Effector memory CD8-positive, alpha-beta T cell (primary cell): ENCODE data around the gene GALNT18.

Experiments
- ATAC-seq: fragments of 150-1000 bp; cut with Tn5 transposase; replicated peaks from 2 replicates; pipeline ENCODE4 v1.10.0; 2021; ENCODE audit warnings: mild to moderate bottlenecking, moderate library complexity
- DNase-seq, 3 experiments: peaks; one replicate each; pipeline ENCODE4 v3.0.0; 2021
- H3K27ac Mint-ChIP-seq, 2 donors: one replicate each; pipeline ENCODE4 v1.8.0; 2022; ENCODE audit warnings: mild to moderate bottlenecking in 2 of 2, mixed read lengths in 2 of 2, moderate library complexity in 2 of 2
- H3K27me3 Mint-ChIP-seq, 2 donors: one replicate each; pipeline ENCODE4 v1.8.0; 2022; ENCODE audit warnings: mixed read lengths in 2 of 2
- H3K36me3 Mint-ChIP-seq: one replicate; pipeline ENCODE4 v1.8.0; 2022; ENCODE audit warnings: mild to moderate bottlenecking, moderate library complexity, mixed read lengths; ENCODE audit not compliant: insufficient read depth
- H3K4me1 Mint-ChIP-seq, 2 donors: one replicate each; pipeline ENCODE4 v1.8.0; 2022; ENCODE audit warnings: low read depth in 2 of 2, mixed read lengths in 2 of 2
- H3K4me3 Mint-ChIP-seq, 2 donors: one replicate each; pipeline ENCODE4 v1.8.0; 2022; ENCODE audit warnings: mild to moderate bottlenecking in 2 of 2, mixed read lengths in 2 of 2, moderate library complexity in 2 of 2
- H3K9me3 Mint-ChIP-seq, 2 donors: one replicate each; pipeline ENCODE4 v1.8.0; 2022; ENCODE audit warnings: mixed read lengths in 2 of 2

Gene GALNT18

GRCh38 chr11:11329062-11329806 is 292.6 kb downstream of the GALNT18 start:
- Mint-ChIP-seq H3K9me3 (no peaks in the 10 kb centered on the region), H3K27ac (no peak overlapping the region)
- no peak for ATAC-seq

DNA sequence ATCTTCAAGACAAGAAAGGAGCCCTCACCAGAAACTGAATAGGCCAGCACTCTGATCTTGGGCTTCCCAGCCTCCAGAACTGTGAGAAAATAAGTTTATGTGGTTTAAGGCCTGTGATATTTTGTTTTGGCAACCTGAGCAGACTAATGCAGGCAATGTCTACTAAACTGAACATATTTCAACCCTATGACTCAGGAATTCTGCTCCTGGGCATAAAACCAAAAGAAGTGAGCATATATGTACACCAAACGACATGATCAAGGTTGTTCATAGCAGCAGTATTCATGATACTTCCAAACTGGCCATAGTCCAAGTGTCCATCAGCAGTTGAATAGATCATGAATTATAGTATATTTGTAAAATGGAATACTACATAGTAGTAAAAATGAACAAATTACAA is 297.7 kb downstream of the GALNT18 start:
- Mint-ChIP-seq H3K27me3 (peaks cover 12 to 36% of the 10 kb centered on the region in 2 donors), H3K4me3 (no peak overlapping the region), H3K27ac (no peak overlapping the region), H3K4me1 (no peaks in the 10 kb centered on the region), H3K9me3 (no peaks in the 10 kb centered on the region), H3K36me3 (no peaks in the 10 kb centered on the region)
- no peak for ATAC-seq
- no peak for DNase-seq

More at GRCh38 chr11:11329062-11329806, 292.6 kb downstream of the GALNT18 start:
- H3K4me3 Mint-ChIP-seq = no peak overlapping the region
- DNase-seq = no peak
- H3K4me1 Mint-ChIP-seq = no peaks in the 10 kb centered on the region
- H3K36me3 Mint-ChIP-seq = no peaks in the 10 kb centered on the region
- H3K27me3 Mint-ChIP-seq = peaks cover 4 to 72% of the 10 kb centered on the region in 2 donors

DNA sequence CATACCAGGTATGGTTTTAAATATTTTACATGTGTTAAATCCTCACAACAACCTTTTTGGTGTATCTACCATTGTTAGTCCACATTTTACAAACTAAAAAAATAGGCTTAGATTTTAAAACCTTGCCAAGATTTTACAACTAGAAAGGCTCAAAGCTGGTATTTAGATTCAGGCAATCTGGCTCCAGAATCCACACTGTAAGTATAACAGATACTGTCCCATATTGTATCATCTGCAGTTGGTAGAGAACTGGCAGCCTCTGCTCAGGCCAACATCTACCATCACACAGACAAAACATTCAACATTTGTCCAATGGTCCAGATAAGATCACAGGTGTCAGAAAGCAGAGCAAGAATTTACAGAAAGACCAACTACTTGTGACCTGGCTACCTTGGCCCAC is 299.7 kb downstream of the GALNT18 start:
- ATAC-seq (no peak), DNase-seq (no peak)
- Mint-ChIP-seq H3K4me3 (no peak overlapping the region), H3K27ac (no peak overlapping the region), H3K36me3 (no peaks in the 10 kb centered on the region), H3K9me3 (no peaks in the 10 kb centered on the region), H3K27me3 (peaks cover 12 to 33% of the 10 kb centered on the region in 2 donors), H3K4me1 (no peaks in the 10 kb centered on the region)

- ATAC-seq (no peak), DNase-seq (no peak)
- Mint-ChIP-seq H3K27ac (peak overlapping the region in 1 of 2 donors; percentile 51), H3K4me3 (no peak overlapping the region), H3K9me3 (no peaks in the 10 kb centered on the region), H3K36me3 (no peaks in the 10 kb centered on the region), H3K27me3 (peaks cover 12 to 22% of the 10 kb centered on the region in 2 donors), H3K4me1 (no peaks in the 10 kb centered on the region)
These were observed 301.0 kb downstream of the GALNT18 start for GRCh38 chr11:11320825-11321224.

DNA sequence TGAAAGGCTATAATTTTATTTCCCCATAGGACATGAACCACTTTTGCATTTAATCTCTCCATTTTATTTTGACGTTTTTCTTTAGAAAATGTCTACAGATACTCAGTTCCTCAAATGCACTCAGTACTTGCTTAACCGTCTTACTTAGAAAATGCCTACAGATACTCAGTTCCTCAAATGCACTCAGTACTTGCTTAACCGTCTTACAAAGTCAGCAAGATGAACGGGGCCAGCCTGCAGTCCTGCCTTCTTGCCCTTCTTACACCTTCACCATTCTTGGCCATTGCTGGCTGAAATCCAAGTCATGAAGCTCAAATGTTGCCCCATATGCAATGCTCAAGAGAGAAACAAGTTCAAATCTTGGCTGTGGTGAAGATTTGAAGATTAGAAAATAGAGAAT is 302.8 kb downstream of the GALNT18 start:
- ATAC-seq = no peak
- Mint-ChIP-seq H3K36me3 (no peaks in the 10 kb centered on the region), H3K4me1 (no peaks in the 10 kb centered on the region), H3K9me3 (no peaks in the 10 kb centered on the region), H3K27me3 (peaks cover 7 to 22% of the 10 kb centered on the region in 2 donors), H3K27ac (no peak overlapping the region), H3K4me3 (no peak overlapping the region)
- no peak for DNase-seq

GRCh38 chr11:11318461-11318860 is 303.3 kb downstream of the GALNT18 start:
- Mint-ChIP-seq H3K9me3 (no peaks in the 10 kb centered on the region), H3K36me3 (no peaks in the 10 kb centered on the region), H3K4me3 (no peak overlapping the region), H3K27me3 (peaks cover 7 to 22% of the 10 kb centered on the region in 2 donors), H3K27ac (no peak overlapping the region), H3K4me1 (no peaks in the 10 kb centered on the region)
- ATAC-seq (no peak), DNase-seq (no peak)

DNA sequence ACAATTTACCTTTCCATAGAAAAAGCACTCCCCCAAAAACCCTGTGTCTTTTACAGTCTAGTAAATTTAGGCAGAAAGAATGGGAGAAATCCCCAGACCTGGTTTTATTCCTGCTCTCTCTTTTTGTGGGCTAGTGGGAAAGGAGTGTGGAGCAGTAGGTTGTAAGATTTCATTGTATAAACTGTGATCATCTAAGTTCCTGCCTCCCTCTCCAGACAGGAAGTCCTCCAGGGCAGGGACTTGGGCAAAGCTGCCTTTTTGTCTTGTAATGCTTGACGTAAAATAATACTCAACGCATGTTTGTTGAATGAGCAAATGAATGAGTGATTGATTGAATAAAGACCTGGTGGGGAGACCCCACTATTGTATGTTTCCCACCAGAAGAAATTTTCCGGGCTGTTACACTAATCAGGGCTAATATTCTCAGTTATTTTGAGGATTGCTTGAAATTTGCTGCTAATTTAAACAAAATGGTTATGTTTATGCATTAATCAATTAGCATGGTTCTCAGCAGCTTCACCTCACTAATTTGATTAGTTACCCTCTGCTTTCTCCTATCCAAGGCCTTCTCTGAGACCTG is 305.1 kb downstream of the GALNT18 start:
- Mint-ChIP-seq H3K4me3 (no peak overlapping the region), H3K9me3 (no peaks in the 10 kb centered on the region)

DNA sequence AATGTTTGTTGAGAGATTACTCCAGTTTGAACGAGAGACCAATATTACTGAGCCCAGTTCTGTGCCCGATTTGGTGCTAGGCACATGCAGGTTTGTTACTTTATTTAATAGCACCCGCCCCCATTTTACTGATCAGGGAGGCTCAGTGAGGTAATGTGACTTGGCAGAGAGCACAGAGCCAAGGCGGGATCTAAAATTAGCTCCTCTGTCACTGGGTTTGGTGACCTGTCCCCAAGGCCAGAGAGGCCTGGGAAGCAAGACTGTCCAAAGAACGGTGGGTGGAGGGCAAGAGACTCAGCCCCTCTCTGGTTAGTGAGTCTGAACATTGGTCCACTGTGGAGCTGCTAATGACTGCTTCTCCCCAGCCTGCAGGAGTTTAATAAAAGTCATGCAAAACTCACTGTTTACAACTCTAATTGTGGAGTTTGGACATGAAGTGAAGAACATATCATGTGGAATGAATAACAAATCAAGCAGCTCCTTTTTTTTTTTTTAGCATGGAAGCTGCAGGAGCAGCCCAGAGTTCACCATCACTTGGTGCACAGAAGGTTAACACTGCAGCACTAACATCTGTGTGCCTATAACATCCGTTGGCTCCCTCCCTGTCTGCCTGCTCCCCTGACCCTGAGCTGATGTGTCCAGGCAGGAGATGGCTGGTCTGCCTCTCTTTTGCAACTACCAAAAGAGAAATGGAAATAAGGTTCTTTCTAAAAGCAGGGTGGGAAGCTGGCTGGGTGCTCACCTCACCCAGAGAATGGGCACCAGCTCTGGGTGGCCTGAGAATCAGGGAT is 307.7 kb downstream of the GALNT18 start:
- H3K4me3 Mint-ChIP-seq = no peak overlapping the region
- no peak overlapping the region for H3K27ac Mint-ChIP-seq
- no peaks in the 10 kb centered on the region for H3K36me3 Mint-ChIP-seq
- H3K4me1 Mint-ChIP-seq = peaks cover 0 to 7% of the 10 kb centered on the region in 2 donors
- no peak for DNase-seq
- no peak for ATAC-seq
- H3K9me3 Mint-ChIP-seq = peaks cover 0 to 2% of the 10 kb centered on the region in 2 donors
- H3K27me3 Mint-ChIP-seq = peaks cover 0 to 18% of the 10 kb centered on the region in 2 donors

More for the DNA sequence above, 305.1 kb downstream of the GALNT18 start:
- Mint-ChIP-seq H3K4me1 (no peaks in the 10 kb centered on the region), H3K27me3 (peaks cover 7 to 22% of the 10 kb centered on the region in 2 donors), H3K27ac (no peak overlapping the region), H3K36me3 (no peaks in the 10 kb centered on the region)
- DNase-seq = no peak
- ATAC-seq = no peak

- ATAC-seq (no peak), DNase-seq (no peak)
- H3K27me3 Mint-ChIP-seq = peaks cover 0 to 21% of the 10 kb centered on the region in 2 donors
- no peak overlapping the region for H3K27ac Mint-ChIP-seq
- H3K9me3 Mint-ChIP-seq = peaks cover 0 to 2% of the 10 kb centered on the region in 2 donors
- H3K4me1 Mint-ChIP-seq = peaks cover 0 to 7% of the 10 kb centered on the region in 2 donors
- H3K4me3 Mint-ChIP-seq = no peak overlapping the region
- no peaks in the 10 kb centered on the region for H3K36me3 Mint-ChIP-seq
These were observed 308.4 kb downstream of the GALNT18 start for GRCh38 chr11:11313426-11313825.

DNA sequence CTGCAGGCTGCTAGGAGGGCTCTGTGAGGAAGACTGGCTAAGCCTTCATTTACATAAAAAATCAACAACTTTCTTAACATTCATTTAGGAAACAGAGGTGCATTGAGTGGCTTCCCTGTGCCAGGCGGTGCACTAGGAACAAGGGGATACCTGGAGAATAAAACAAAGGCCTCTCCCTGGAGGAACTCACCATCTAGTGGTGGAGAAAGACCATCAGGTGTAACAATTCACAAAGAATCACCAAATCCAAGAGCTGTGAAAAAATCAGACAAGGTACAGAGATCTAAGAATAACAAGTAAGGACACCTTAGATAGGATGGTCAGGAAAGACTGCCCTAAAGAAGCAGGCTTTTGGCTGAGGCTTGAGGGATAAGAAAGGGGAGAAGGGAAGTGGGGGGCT is 309.1 kb downstream of the GALNT18 start:
- peaks cover 0 to 7% of the 10 kb centered on the region in 2 donors for H3K4me1 Mint-ChIP-seq
- no peak overlapping the region for H3K4me3 Mint-ChIP-seq
- H3K36me3 Mint-ChIP-seq = no peaks in the 10 kb centered on the region

DNA sequence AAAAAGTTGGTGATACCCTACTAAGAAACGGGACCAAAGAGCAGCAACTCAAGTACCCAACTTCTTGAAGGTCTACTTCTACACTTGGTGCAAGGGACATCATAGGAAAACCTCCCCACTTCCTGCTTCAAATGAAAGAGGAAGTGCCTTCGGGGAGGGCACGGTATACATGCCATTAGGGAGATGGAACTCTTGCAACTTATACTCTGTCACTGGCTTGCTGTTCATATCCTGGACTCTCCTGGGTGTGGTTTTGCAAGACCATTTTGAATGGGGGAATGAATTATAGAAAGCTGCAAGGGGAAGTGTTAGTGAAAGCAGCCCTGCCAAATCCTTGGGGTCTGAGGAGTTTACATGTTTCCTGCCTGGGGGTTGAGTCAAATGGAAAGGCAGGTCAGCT is 310.6 kb downstream of the GALNT18 start:
- peaks cover 0 to 7% of the 10 kb centered on the region in 2 donors for H3K4me1 Mint-ChIP-seq
- ATAC-seq = no peak
- peak overlapping the region in 1 of 2 donors; percentile 46 for H3K4me3 Mint-ChIP-seq
- H3K27ac Mint-ChIP-seq = no peak overlapping the region
- DNase-seq = no peak
- peaks cover 0 to 16% of the 10 kb centered on the region in 2 donors for H3K27me3 Mint-ChIP-seq
- peaks cover 0 to 2% of the 10 kb centered on the region in 2 donors for H3K9me3 Mint-ChIP-seq
- H3K36me3 Mint-ChIP-seq = no peaks in the 10 kb centered on the region

More for the DNA sequence above, 309.1 kb downstream of the GALNT18 start:
- Mint-ChIP-seq H3K27ac (no peak overlapping the region), H3K27me3 (peaks cover 0 to 20% of the 10 kb centered on the region in 2 donors), H3K9me3 (peaks cover 0 to 2% of the 10 kb centered on the region in 2 donors)
- no peak for DNase-seq
- no peak for ATAC-seq

DNA sequence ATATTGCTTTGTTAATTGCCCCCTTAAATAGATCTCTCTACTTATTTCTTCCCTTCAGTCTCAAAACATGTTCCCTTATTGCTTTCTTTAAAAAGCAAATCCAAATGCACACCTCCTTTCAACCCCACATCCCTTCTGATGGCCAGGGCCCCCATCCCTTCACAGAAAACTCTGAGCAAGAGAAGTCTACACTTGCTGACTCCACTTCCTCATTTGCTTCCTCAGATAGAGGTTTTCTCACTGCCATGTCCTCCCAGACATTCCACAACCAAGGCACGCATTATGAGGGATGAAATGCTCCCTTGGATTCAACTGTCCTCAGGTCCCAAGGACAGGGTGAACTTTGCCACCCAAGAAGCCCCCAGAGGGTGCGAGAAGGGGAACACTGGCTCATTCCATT is 311.9 kb downstream of the GALNT18 start:
- DNase-seq (no peak), ATAC-seq (no peak)
- Mint-ChIP-seq H3K9me3 (peaks cover 0 to 2% of the 10 kb centered on the region in 2 donors), H3K27me3 (peaks cover 0 to 17% of the 10 kb centered on the region in 2 donors), H3K4me3 (no peak overlapping the region), H3K36me3 (no peaks in the 10 kb centered on the region), H3K27ac (no peak overlapping the region), H3K4me1 (peaks cover 0 to 7% of the 10 kb centered on the region in 2 donors)

DNA sequence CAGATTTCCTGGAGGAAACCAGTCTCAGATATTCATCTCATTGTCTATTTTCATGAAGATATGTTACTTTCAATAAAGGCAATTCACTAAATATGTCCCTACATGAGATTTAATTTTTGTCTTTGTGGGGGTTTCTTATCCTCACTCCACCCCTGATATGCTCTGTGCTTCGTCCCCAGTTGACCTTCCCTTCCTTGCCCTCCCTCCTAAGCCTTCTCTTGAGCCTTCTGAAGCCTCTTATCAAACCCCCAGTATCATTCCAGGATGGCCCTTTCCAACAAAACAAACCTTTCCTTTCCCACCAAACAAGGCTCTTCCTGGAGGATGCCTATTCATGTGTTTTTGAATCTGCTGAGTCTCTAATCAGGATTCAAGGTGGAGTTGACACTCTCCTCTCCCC is 313.6 kb downstream of the GALNT18 start:
- Mint-ChIP-seq H3K27ac (no peak overlapping the region), H3K9me3 (peaks cover 0 to 2% of the 10 kb centered on the region in 2 donors), H3K4me3 (no peak overlapping the region), H3K27me3 (peaks cover 0 to 32% of the 10 kb centered on the region in 2 donors), H3K36me3 (no peaks in the 10 kb centered on the region), H3K4me1 (peaks cover 0 to 7% of the 10 kb centered on the region in 2 donors)
- ATAC-seq (no peak), DNase-seq (no peak)
